GM12892 (cell line): ENCODE data around the gene FAM83F.

Experiments used
- DNase-seq: peaks from one replicate; pipeline ENCODE4 v3.0.0; 2011; ENCODE audit not compliant: insufficient read length
- FAIRE-seq: peaks from 2 replicates; lab custom pipeline; 2011; peaks lifted over from hg19 to GRCh38; lab: Jason Lieb, UNC
- POLR2A ChIP-seq: IDR thresholded peaks from 2 replicates; pipeline ENCODE4 v1.6.1; 2011; ENCODE audit warnings: low read depth, low read length, control low read depth
- POLR2AphosphoS5 ChIP-seq: IDR thresholded peaks from 2 replicates; pipeline ENCODE4 v1.6.1; 2011; ENCODE audit warnings: low read depth, low read length, control low read depth
- TAF1 ChIP-seq: IDR thresholded peaks from 2 replicates; pipeline ENCODE4 v1.6.1; 2011; ENCODE audit warnings: low read depth, mild to moderate bottlenecking, control low read depth, low read length, borderline replicate concordance

The FAM83F gene

DNA sequence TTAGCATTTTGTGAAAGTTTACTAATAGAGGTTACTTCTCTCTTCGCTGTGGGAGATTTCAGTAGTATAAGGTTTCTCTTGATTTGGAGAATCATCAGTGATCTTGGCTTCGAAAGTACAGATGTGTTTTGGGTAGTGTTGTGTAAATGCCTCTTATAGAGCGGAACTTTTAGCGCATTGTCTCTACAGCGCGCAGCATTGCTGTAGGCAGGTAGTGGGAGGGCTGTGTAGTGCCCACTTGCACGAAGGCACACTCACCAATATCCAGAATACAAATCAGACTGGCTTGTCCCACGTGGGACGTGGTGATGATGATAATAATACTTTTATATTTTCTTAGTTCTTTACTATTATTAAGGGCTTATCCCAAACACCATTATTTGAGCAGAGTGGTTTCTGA, 51.4 kb downstream of the FAM83F start:
- TF ChIP-seq POLR2AphosphoS5 = no peak
- no peak for TF ChIP-seq POLR2A
- TF ChIP-seq TAF1 = no peak
- DNase-seq = no peak
- no peak for FAIRE-seq

DNA sequence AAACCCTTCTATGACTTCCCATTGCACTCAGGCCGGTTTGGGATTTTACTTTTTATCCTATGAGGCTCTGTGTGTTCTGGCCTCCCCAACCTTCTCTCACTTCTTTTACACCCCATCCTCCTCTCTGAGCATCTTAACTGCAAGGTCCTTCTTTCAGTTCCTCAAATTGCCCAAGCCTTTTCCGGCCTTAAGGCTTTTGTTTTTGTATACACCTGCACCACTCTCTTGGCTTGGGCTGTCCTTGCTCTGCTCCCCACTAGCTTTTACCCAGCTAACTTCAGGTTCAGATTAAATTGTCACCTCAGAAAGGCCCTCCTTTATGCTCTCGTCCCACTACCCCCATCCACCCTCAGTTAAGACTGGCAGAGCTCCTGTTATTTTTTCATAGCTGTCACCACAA, 55.5 kb downstream of the FAM83F start:
- FAIRE-seq = peak; percentile 92
- DNase-seq = peak; percentile 59
- TF ChIP-seq POLR2AphosphoS5 = no peak
- no peak for TF ChIP-seq POLR2A
- TF ChIP-seq TAF1 = no peak

- TF ChIP-seq TAF1 (no peak), POLR2AphosphoS5 (no peak), POLR2A (no peak)
- DNase-seq = no peak
- FAIRE-seq = peak; percentile 78
Measured at GRCh38 chr22:40051322-40051721, 56.6 kb downstream of the FAM83F start.

DNA sequence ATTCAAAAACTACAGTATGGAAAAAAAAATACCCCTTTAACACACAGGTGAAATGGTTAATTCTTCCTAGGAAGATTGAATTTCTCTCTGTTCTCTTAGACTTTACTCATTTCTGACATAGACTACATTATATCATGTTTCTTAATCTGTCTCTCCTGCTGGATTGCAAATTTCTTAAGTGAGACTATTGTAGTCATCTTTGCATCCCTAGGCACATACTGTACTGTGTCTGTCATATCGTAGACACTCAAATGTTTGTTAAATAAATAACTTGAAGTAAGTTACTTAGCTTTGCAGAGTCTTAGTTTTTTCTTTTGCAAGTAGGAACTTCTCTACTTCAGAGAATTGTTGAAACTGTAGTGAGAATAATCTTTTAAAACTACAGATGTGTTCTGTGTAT, 58.7 kb downstream of the FAM83F start:
- DNase-seq (no peak), FAIRE-seq (no peak)
- TF ChIP-seq POLR2A (no peak), POLR2AphosphoS5 (no peak), TAF1 (no peak)

DNA sequence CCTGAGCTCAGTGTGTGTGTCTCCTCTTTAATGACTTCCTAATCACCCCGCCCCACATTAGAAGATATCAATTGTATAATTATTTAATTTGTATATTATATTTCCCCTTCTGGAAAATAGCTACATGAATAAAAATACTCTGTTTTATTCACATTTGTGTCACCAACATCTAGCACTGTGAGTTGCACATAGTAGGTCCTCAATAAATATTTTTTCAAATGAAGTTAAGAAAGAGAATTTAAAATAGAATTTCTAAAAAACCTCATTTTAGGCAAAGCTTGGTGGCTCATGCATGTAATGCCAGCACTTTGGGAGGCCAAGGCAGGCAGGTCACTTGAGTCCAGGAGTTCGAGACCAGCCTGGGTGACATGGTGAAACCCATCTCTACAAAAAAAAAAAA, 59.7 kb downstream of the FAM83F start:
- FAIRE-seq (no peak), DNase-seq (no peak)
- no peak for TF ChIP-seq POLR2AphosphoS5
- TF ChIP-seq POLR2A = no peak
- no peak for TF ChIP-seq TAF1

DNA sequence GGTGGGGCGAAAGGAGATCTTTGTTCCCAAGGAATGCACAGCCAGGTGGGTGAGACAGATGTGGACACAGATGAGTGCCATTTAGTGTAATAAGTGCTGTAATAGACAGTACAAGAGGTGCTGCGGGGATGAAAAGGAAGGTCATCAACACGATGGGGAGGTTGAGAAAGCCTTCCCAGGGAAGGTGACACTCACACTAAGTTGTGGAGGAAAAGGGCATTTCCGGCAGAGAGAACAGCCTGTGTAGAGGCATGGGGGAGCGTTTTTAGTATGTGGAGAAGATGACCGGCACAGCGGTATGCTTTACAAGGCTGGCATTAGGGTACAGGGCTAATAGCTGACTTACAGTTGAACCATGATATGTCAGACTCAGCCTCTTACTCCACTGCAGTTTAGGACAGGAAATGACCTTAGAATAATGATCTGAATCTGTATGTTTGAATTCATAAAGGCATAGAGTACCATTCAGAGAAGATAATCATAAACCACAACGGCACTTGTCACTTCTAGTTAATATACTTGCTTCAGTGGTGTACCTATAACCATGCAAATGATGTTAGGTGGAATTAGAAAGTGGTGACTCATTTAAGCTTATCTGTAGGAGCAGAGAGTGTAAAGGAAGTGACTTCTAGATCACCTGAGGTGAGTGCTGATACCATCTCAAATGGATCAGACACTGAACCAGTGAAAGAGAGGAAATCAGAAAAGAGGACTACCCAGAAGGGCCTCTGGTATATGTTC, 60.6 kb downstream of the FAM83F start:
- peak; percentile 93 for FAIRE-seq
- TF ChIP-seq TAF1 (no peak), POLR2A (no peak), POLR2AphosphoS5 (no peak)
- DNase-seq = no peak

DNA sequence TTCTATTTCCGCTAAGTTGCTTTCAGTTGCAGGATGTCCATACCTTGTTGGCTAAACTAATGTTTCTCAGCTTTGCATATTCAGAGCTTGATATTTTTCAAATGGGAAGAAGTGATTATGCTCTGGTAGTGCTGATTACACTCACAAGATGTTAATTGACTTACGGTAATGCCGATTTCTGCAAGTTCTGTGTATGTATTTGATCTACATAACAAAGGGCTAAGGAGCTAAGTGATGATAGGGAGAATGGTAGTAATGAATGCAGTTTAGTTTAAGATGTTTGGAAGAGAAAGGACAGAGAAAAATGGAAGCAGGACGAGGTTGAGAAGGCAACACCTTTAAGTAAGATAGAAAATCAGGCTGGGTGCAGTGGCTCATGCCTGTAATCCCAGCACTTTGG, 61.4 kb downstream of the FAM83F start:
- DNase-seq (no peak), FAIRE-seq (peak; percentile 68)
- TF ChIP-seq POLR2A (no peak), TAF1 (no peak)

DNA sequence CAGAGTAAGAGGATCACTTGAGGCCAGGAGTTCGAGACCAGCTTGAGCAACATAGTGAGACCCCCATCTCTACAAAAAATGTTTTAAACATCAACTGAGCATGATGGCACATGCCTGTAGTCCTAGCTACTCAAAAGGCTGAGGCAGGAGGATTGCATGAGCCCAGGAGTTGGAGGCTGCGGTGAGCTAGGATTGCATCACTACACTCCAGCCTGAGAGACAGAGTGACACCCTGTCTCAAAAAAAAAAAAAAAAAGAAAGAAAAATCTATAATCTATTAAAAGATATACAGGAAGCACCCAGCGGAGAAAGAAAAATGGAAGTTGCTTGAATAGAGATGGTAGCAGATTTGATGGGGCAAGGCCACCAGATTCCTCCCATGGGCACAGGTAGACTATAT, 61.8 kb downstream of the FAM83F start:
- TF ChIP-seq TAF1 = no peak
- no peak for TF ChIP-seq POLR2A
- no peak for TF ChIP-seq POLR2AphosphoS5
- DNase-seq = no peak
- FAIRE-seq = no peak

- peak; percentile 68 for FAIRE-seq
- no peak for DNase-seq
- TF ChIP-seq TAF1 = no peak
- no peak for TF ChIP-seq POLR2A
- TF ChIP-seq POLR2AphosphoS5 = no peak
Measured at GRCh38 chr22:40057652-40058051, 62.9 kb downstream of the FAM83F start.

- FAIRE-seq (peak; percentile 50), DNase-seq (no peak)
- no peak for TF ChIP-seq POLR2A
- no peak for TF ChIP-seq POLR2AphosphoS5
- no peak for TF ChIP-seq TAF1
Measured at GRCh38 chr22:40058265-40058664, 63.5 kb downstream of the FAM83F start.

- DNase-seq (no peak), FAIRE-seq (no peak)
- TF ChIP-seq POLR2AphosphoS5 = no peak
- TF ChIP-seq TAF1 = no peak
- no peak for TF ChIP-seq POLR2A
Measured at GRCh38 chr22:40065981-40066380, 71.2 kb downstream of the FAM83F start.

GRCh38 chr22:40067639-40068038, 72.9 kb downstream of the FAM83F start:
- DNase-seq (no peak), FAIRE-seq (no peak)
- no peak for TF ChIP-seq TAF1
- no peak for TF ChIP-seq POLR2AphosphoS5
- no peak for TF ChIP-seq POLR2A
